Stimulated activated naive CD8-positive, alpha-beta T cell treated with anti-CD3 and anti-CD28 coated beads, Interleukin-15, Interleukin-2, amounts not matched to agents 100 ng/mL and 50 ng/mL, for 24 hours (primary cell): ENCODE measurements around the gene NAPG.
"Not testable (repeated sequence)": the region's sequence is repeated elsewhere in the genome, so short reads cannot be mapped to it uniquely, and the experiment has no call there.

ENCODE experiments used
- H3K27ac Mint-ChIP-seq: one replicate; pipeline ENCODE4 v1.8.0; 2021; ENCODE audit warnings: mild to moderate bottlenecking, mixed read lengths
- H3K27me3 Mint-ChIP-seq: one replicate; pipeline ENCODE4 v1.8.0; 2021; ENCODE audit warnings: mixed read lengths
- H3K36me3 Mint-ChIP-seq: one replicate; pipeline ENCODE4 v1.8.0; 2021; ENCODE audit warnings: low read depth, mixed read lengths
- H3K4me1 Mint-ChIP-seq: one replicate; pipeline ENCODE4 v1.8.0; 2021; ENCODE audit warnings: low read depth, mixed read lengths
- H3K4me3 Mint-ChIP-seq: one replicate; pipeline ENCODE4 v1.8.0; 2021; ENCODE audit warnings: mild to moderate bottlenecking, mixed read lengths
- H3K9me3 Mint-ChIP-seq: one replicate; pipeline ENCODE4 v1.8.0; 2021; ENCODE audit warnings: mixed read lengths

Gene NAPG

DNA sequence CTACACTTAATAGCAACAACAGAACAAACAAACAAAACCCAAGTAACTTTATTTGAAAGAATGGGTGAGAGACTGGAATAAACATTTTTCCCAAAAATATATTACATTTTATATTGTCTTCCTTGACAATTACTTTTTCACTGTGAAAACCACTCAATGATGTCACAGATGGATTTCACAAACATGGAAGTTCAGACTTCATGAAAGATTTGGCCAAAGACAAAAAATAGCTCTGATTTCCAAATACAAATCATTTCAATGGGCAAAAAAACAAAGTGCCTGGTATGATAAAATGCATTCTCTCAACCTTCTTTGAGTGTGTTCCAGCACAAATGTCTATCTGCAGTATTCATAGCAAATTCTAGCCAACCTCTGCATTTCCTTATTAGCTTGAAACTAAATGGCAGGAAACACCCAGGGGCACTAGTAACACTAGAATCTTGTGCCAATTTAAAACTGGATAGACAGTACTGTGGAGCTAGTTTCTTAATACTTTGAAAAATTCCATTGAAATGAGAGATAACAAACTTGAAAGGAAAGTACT, 28.5 kb upstream of the NAPG start:
- Mint-ChIP-seq H3K4me3 (no peak overlapping the region), H3K36me3 (no peaks in the 10 kb centered on the region), H3K4me1 (peaks cover 9% of the 10 kb centered on the region), H3K27ac (no peak overlapping the region), H3K9me3 (peaks cover 4% of the 10 kb centered on the region), H3K27me3 (peaks cover 12% of the 10 kb centered on the region)

DNA sequence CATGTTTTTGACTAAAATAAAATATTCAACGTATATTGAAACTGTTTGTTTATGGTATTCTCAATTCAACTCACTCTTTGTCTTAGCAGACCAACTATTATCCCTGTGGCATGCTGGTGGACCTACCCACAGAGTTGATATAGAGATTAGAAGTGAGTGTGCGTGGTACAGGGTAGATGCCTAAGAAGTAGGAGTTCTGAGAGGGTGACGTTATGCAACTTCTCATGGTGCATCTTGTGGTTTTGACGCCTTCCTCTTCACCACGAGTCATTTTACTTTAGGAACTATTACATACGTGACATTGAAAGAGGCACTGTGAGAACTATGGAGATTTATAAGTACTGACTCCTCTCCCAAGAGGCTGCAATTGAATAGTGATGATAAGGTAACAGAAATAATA, 26.6 kb upstream of the NAPG start:
- Mint-ChIP-seq H3K4me1 (peaks cover 9% of the 10 kb centered on the region), H3K9me3 (peaks cover 4% of the 10 kb centered on the region), H3K27me3 (peaks cover 23% of the 10 kb centered on the region), H3K27ac (no peak overlapping the region), H3K4me3 (no peak overlapping the region), H3K36me3 (no peaks in the 10 kb centered on the region)

DNA sequence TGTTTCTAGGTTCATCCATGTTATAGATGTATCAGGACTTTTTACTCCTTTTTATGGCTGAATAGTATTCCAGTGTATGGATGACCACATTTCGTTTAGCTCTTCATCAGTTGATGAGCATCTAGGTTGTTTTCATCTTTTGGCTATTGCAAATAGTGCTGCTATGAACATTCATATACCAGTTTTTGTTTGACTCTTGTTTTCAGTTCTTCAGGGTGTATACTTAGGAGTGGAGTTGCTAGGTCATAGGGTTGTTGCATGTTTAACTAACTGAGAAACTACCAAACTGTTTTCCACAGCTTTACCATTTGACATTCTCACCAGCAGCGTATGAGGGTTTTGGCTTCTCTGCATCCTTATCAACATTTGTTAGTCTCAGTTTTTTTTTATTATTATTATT, 25.8 kb upstream of the NAPG start:
- H3K27ac Mint-ChIP-seq, result no peak overlapping the region
- peaks cover 8% of the 10 kb centered on the region for H3K9me3 Mint-ChIP-seq
- peaks cover 4% of the 10 kb centered on the region for H3K36me3 Mint-ChIP-seq
- H3K4me3 Mint-ChIP-seq, result no peak overlapping the region
- peaks cover 9% of the 10 kb centered on the region for H3K4me1 Mint-ChIP-seq
- peaks cover 30% of the 10 kb centered on the region for H3K27me3 Mint-ChIP-seq

DNA sequence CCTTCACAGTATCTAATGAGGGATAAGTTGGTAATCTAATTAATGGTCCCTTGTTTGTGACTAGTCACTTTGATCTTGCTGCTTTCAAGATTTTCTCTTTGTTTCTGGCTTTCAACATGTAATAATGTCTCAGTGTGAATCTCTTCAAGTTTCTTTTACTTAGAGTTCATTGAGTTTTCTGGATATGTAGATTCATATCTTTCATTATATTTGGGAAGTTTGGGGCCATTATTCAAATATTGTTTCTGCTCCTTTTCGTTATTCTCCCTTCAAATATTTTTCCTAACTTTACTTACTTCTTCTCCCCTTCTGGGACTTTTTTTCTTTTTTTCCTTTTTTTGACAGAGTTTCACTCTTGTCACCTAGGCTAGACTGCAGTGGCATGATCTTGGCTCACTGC, 21.1 kb upstream of the NAPG start:
- Mint-ChIP-seq H3K27me3 (peaks cover 30% of the 10 kb centered on the region), H3K36me3 (peaks cover 4% of the 10 kb centered on the region), H3K27ac (no peak overlapping the region), H3K4me1 (no peaks in the 10 kb centered on the region), H3K9me3 (peaks cover 21% of the 10 kb centered on the region), H3K4me3 (no peak overlapping the region)

DNA sequence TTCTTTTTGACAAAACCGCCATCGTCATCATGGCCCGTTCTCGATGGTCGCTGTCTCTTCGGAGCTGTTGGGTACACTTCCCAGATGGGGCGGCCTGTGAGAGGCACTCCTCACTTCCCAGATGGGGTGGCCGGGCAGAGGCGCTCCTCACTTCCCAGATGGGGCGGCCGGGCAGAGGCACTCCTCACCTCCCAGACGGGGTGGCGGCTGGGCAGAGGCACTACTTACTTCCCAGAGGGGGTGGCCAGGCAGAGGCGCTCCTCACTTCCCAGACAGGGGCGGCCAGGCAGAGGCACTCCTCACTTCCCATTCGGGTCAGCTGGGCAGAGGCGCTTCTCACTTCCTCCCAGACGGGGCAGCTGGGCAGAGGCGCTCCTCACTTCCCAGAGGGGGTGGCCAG, 19.9 kb upstream of the NAPG start:
- H3K4me3 Mint-ChIP-seq, H3K27ac Mint-ChIP-seq, H3K4me1 Mint-ChIP-seq, H3K36me3 Mint-ChIP-seq: not testable (repeated sequence)
- Mint-ChIP-seq H3K9me3 (peaks cover 21% of the 10 kb centered on the region), H3K27me3 (peaks cover 29% of the 10 kb centered on the region)

DNA sequence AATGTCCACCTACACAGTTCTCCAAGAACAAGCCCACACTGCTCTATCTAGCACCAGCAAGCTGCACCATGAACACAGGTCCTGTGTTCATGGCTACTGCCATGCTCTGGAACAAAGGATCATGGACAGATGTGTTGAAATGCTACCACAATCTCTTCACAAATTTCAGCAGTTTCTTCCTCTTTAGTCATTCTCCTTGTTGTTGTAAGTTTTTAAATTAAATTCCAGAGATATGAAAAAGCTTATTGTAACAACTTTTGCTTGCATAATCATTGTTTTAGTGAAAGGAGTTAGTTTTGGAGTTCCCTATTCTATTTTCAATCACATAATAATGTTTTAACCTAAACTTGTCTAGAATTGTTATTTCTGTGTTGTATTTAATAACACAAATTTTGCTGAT, 17.2 kb upstream of the NAPG start:
- Mint-ChIP-seq H3K36me3 (peaks cover 4% of the 10 kb centered on the region), H3K9me3 (peaks cover 17% of the 10 kb centered on the region), H3K27ac (no peak overlapping the region), H3K27me3 (peaks cover 12% of the 10 kb centered on the region), H3K4me1 (no peaks in the 10 kb centered on the region), H3K4me3 (no peak overlapping the region)

DNA sequence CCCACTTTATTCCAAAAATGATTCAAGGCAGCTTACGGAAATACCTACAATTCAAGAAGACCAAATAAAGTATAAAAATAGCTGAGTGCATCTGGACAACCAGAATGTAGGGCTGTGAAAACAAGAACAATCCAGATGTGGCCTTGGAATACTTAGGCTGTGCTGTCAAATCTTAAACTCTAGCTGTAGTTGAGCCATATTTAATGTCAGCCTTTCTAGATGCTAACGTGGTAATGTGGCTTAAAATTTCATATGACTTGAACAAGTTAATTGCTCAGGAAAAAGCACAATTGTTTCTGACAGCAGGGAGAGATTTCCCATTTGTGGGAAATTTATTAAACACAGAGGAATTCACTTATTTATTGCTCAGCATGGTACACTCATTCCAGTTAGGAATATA, 14.6 kb upstream of the NAPG start:
- Mint-ChIP-seq H3K36me3 (no peaks in the 10 kb centered on the region), H3K4me1 (no peaks in the 10 kb centered on the region), H3K9me3 (peaks cover 13% of the 10 kb centered on the region), H3K27me3 (peaks cover 24% of the 10 kb centered on the region), H3K4me3 (no peak overlapping the region), H3K27ac (no peak overlapping the region)

DNA sequence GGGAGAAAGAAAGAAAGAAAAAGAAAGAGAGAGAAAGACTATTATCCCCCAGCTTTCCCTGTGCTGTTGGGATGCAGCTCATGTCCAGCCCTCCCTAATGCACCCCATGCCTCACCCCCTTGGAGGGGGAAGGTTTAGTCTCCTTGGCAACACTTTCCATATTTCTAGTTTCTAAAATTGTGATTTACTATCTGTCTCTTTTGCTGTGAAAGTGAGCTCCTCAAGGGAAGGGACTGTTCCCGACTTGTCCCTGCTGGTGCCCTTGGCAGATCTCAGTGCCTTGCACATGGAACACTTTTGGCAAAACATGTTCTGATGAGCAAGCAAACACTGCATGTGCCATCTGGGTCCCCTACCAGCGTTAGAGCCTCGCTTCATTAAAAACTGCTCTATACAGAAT, 11.7 kb upstream of the NAPG start:
- Mint-ChIP-seq H3K27ac (no peak overlapping the region), H3K27me3 (peaks cover 48% of the 10 kb centered on the region)

DNA sequence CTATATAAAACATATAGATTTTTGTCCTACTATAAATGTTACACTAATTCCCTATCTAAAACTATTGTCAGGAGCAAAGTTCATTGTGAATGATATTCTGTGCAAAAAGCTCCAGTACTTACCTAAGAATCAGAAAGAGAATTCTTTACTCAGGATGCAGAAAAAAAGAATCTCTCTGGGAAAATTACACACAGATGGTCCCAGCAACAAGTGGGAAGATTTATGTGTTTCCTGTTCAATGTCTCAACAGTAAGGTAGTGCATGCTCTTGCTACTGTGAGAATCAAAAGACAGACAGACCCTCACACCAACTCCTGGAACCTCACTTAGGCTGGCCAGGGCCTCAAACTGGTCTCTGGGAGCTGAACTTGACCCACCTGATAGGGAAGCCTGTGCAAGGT, 11.2 kb upstream of the NAPG start:
- H3K4me1 Mint-ChIP-seq, result peaks cover under 1% of the 10 kb centered on the region
- peaks cover 51% of the 10 kb centered on the region for H3K27me3 Mint-ChIP-seq
- peaks cover 4% of the 10 kb centered on the region for H3K9me3 Mint-ChIP-seq
- H3K36me3 Mint-ChIP-seq, result no peaks in the 10 kb centered on the region
- H3K27ac Mint-ChIP-seq, result no peak overlapping the region
- H3K4me3 Mint-ChIP-seq, result no peak overlapping the region

More for the DNA sequence above, 11.7 kb upstream of the NAPG start:
- Mint-ChIP-seq H3K9me3 (peaks cover 4% of the 10 kb centered on the region), H3K4me3 (no peak overlapping the region), H3K36me3 (no peaks in the 10 kb centered on the region), H3K4me1 (no peaks in the 10 kb centered on the region)

DNA sequence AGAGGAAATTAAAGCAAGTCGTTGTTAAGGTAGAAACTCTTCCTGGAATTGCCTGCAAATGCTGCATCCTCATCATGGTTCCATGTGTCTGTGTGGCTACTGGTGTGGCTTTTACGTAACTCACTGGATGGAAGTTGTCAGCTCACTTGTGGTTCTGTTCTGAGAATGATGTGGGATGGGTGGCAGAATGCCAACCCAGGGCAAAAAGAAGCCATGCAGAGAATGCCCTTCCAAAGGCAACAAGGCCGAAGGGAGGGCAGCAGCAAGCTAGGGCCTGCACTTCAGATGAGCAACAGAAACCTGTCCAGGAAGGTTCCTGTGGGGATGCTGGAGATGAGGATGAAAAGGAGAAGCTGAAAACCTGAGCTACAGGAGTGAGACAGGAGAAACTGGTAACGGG, 10.4 kb upstream of the NAPG start:
- Mint-ChIP-seq H3K4me1 (peaks cover 5% of the 10 kb centered on the region), H3K9me3 (peaks cover 4% of the 10 kb centered on the region), H3K27me3 (peaks cover 51% of the 10 kb centered on the region), H3K4me3 (no peak overlapping the region), H3K27ac (no peak overlapping the region), H3K36me3 (no peaks in the 10 kb centered on the region)

DNA sequence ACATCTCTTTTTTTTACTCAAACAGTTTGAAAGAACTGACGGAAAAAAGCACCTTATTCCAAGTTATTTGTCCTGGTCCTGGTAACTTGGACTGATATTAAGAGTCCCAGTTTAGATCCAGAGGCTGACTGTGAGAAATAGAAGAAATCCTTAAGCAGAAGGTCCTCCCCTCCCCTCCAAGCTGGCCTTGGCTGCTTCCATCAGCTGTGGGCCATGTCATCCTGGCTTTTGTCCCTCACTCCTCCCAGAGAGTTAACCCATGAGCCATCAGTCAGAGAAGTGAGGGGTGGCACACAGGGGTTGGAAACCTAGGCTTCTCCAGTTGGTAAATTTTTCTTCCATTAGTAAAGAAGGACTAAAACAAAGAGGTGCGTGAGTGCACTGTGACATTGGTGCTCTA, 9.7 kb upstream of the NAPG start:
- Mint-ChIP-seq H3K36me3 (no peaks in the 10 kb centered on the region), H3K27ac (no peak overlapping the region), H3K4me1 (peaks cover 5% of the 10 kb centered on the region), H3K27me3 (peaks cover 51% of the 10 kb centered on the region), H3K4me3 (no peak overlapping the region), H3K9me3 (peaks cover 4% of the 10 kb centered on the region)

DNA sequence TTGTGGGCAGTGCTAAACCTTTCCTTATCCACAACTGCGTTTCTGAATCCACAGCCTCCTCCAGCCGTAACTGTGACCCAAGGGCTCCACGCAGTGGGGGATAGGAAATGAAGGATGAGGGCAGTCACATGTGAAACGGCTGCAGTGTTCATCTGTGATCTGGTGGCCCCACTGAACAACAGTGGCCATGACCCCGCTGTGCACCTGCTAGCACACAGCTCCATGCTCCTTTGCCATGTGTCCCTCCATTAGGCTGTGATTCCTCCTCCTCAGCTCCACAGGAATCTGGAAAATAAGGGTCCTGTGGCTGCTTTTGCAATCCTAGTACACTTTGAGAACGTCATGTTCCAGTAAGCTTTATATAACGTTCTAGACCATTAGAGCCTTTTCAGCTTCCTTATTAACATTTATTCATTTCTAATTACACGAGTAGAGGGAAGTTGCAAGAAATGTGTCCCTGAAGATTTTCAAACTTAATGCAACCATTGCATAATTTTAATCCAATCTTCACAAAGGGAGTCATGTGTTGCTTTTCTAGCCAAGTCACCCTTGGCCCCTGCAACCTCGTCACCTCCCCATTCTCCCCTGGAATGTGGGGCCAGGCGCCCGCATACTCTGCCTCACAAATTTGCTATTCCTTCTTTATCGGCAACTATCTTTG, 7.1 kb upstream of the NAPG start:
- H3K36me3 Mint-ChIP-seq, result no peaks in the 10 kb centered on the region

DNA sequence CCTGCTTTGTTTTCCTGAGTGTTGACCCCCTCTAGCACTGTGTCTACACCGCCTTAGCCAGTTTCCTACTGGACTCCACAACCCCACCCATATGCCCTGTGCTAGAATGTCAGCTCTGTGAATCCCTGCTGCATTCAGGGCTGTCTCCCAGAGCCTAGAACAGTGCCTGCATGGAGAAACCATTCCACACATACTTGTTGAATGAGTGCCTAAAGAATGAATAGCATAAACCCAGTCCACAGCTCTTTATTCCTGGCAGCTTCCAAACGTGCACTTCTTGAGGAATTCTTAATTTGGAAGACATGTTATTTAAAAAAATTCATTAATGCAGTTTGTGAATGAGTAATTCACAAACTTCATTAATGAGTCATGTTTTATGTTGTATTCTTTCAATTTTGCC, 6.5 kb upstream of the NAPG start:
- H3K4me3 Mint-ChIP-seq, result no peak overlapping the region
- H3K36me3 Mint-ChIP-seq, result no peaks in the 10 kb centered on the region
- peaks cover 12% of the 10 kb centered on the region for H3K4me1 Mint-ChIP-seq
- peaks cover 4% of the 10 kb centered on the region for H3K9me3 Mint-ChIP-seq
- peaks cover 39% of the 10 kb centered on the region for H3K27me3 Mint-ChIP-seq
- no peak overlapping the region for H3K27ac Mint-ChIP-seq

More for the DNA sequence above, 7.1 kb upstream of the NAPG start:
- Mint-ChIP-seq H3K4me3 (no peak overlapping the region), H3K4me1 (peaks cover 5% of the 10 kb centered on the region), H3K27ac (no peak overlapping the region), H3K9me3 (peaks cover 4% of the 10 kb centered on the region), H3K27me3 (peaks cover 45% of the 10 kb centered on the region)

DNA sequence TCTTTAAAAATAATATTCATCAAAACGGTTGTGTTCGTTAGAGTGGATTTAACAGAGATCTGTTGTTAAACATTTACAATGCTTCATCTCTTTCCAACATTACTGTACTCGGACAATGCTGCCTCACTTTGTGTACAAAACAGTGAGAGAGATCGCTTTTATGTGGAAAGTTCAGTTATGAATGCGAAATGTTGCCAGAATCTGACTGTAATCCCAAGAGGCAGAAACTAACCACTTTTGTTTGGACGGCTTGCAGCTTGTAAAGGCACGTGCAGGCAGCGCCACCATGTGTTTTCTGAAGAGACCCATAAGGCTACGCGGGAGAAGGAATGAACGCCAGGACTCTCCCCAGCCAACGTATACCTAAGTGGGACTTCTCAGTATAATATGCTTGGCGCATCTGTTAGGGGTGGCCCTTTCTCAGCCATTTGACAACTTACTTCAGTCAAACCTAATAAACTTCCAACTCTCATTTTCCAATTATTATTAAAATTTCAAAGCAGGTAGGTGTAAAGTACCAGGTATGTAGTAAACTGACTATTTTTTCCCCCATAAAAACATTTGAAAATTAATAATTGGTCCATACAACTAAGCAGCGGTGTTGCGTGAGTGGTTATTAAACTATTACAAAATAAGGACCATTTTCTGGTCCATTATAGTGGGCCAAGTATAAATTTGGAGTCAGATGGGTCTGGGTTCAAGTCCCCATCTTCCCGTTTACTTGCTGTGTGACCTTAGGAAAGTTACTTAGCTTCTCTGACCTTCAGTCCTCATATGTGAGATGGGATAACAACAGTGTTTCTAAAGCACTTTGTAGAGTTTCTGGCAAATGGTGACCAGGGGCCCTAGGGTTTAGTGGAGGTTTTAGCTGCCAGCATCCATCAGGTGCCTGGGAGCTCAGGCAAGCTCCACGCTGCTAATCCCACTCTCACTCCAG, 5.6 kb upstream of the NAPG start:
- Mint-ChIP-seq H3K4me3 (no peak overlapping the region), H3K36me3 (no peaks in the 10 kb centered on the region), H3K27me3 (peaks cover 33% of the 10 kb centered on the region), H3K27ac (no peak overlapping the region), H3K9me3 (peaks cover 4% of the 10 kb centered on the region), H3K4me1 (peaks cover 21% of the 10 kb centered on the region)

DNA sequence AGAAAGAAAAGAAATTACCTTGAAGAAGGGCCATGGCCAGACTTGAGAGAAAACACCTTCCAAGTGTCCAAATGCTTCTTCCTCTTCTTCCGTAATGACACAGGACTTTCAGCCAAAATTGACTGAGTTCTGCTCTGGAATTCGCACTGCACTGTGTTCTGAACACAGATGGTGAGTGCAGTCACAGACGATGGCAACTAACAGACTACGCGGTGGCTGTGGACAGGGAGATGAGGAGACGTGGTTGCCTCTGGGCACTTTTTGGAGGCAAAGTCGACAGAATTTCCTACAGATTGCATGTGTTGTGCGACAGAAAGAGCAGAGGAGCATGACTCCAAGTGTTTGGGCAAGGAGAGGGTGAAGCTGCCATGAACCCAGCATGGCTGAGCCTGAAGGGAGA, 4.3 kb upstream of the NAPG start:
- no peak overlapping the region for H3K27ac Mint-ChIP-seq
- H3K9me3 Mint-ChIP-seq, result peaks cover 4% of the 10 kb centered on the region
- H3K27me3 Mint-ChIP-seq, result peaks cover 24% of the 10 kb centered on the region
- H3K4me3 Mint-ChIP-seq, result no peak overlapping the region
- H3K36me3 Mint-ChIP-seq, result no peaks in the 10 kb centered on the region
- H3K4me1 Mint-ChIP-seq, result peaks cover 28% of the 10 kb centered on the region
